ENCODE results near the gene TMEM151A. TPM values are rescaled to one million over a fixed set of nuclear protein-coding genes. Genes with fewer than 3 reads are reported as not detected.
"Not testable (repeated sequence)": the region's sequence is repeated elsewhere in the genome, so short reads cannot be mapped to it uniquely, and the experiment has no call there.

The TMEM151A gene
- total RNA-seq, 2 donors from 2014 or later = 0.37 to 0.47 TPM

DNA sequence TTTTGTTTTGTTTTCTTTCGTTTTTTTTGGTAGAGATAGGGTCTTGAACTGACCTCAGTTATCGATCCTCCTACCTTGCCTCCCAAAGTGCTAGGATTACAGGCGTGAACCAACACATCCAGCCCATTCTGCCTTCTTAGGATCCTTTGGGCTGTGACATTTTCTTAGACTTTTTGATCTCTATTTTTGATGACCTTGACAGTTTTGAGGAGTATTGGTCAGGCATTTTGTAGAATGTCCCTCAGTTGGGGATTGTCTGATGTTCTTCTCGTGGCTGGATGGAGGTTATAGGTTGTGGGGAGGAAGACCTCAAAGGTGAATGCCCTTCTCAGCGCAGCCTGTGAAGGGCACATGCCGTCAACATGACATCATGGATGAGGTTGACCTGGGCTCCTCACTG is 42.8 kb upstream of the TMEM151A start:
- H3K27ac ChIP-seq = no peak overlapping the region
- intact Hi-C loops (cut with DNase I) = no loop called here
- DNase-seq = no peak
- no peaks in the 10 kb centered on the region for H3K36me3 ChIP-seq
- H3K27me3 ChIP-seq = no peaks in the 10 kb centered on the region
- no peaks in the 10 kb centered on the region for H3K9me3 ChIP-seq
- TF ChIP-seq CTCF (IDR thresholded peaks at IDR 0.05) = no peak
- no peak overlapping the region for H3K9ac ChIP-seq (ENCODE audit: low read depth in 2 of 2, low read length in 2 of 2)
- H3K4me1 ChIP-seq = no peaks in the 10 kb centered on the region
- H3K4me3 ChIP-seq = no peak overlapping the region

GRCh38 chr11:66251809-66252208 is 39.9 kb upstream of the TMEM151A start:
- intact Hi-C loops (cut with DNase I) = no loop called here
- DNase-seq = no peak
- Histone ChIP-seq H3K4me1 (no peaks in the 10 kb centered on the region), H3K9ac (ENCODE audit: low read depth in 2 of 2, low read length in 2 of 2) (no peak overlapping the region), H3K27me3 (no peaks in the 10 kb centered on the region), H3K9me3 (no peaks in the 10 kb centered on the region), H3K36me3 (no peaks in the 10 kb centered on the region), H3K4me3 (no peak overlapping the region), H3K27ac (no peak overlapping the region)
- TF ChIP-seq CTCF (IDR thresholded peaks at IDR 0.05) = no peak

DNA sequence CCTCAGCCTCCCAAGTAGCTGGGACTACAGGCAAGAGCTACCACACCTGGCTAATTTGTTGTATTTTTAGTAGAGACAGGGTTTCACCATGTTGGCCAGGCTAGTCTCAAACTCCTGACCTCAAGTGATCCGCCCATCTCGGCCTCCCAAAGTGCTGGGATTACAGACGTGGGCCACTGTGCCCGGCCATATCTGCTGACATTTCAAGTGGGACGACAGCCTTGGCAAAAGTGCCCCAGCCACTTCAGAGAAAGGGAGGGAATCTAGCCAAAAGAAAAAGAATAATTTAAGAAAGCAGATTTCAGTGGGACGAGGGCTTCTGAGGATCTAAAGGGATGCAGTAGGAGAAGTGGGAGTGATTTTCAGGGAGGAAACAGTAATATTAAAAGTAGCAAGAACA is 38.6 kb upstream of the TMEM151A start:
- H3K9me3 ChIP-seq; DNase-seq; H3K9ac ChIP-seq (ENCODE audit: low read depth in 2 of 2, low read length in 2 of 2); H3K27me3 ChIP-seq; H3K4me1 ChIP-seq; intact Hi-C loops (cut with DNase I); H3K27ac ChIP-seq; H3K4me3 ChIP-seq; H3K36me3 ChIP-seq: not testable (repeated sequence)

DNA sequence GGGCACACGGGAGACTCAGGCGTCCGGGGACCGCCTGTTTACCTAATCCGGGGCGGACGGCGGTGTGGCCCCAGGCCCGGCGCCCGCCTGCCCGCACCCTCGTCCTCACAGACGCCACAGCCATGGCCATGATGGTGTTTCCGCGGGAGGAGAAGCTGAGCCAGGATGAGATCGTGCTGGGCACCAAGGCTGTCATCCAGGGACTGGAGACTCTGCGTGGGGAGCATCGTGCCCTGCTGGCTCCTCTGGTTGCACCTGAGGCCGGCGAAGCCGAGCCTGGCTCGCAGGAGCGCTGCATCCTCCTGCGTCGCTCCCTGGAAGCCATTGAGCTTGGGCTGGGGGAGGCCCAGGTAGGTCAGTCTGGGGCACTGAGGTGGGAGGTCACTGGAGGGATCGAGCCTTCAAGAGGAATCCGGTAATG is 33.2 kb upstream of the TMEM151A start:
- no peaks in the 10 kb centered on the region for H3K36me3 ChIP-seq
- intact Hi-C loops (cut with DNase I) = loop anchor here (2.0 kb wide), 1 partner anchor 36 kb away; no protein-coding TSS in a partner anchor
- no peak for DNase-seq
- H3K27me3 ChIP-seq = no peaks in the 10 kb centered on the region
- H3K4me3 ChIP-seq = peak overlapping the region; percentile 95
- H3K4me1 ChIP-seq = peaks cover 6% of the 10 kb centered on the region
- H3K9ac ChIP-seq (ENCODE audit: low read depth in 2 of 2, low read length in 2 of 2) = peak overlapping the region; percentile 79 to 89
- H3K9me3 ChIP-seq = no peaks in the 10 kb centered on the region
- H3K27ac ChIP-seq = peak overlapping the region; percentile 84
- peak; percentile 23 for TF ChIP-seq CTCF (IDR thresholded peaks at IDR 0.05)

DNA sequence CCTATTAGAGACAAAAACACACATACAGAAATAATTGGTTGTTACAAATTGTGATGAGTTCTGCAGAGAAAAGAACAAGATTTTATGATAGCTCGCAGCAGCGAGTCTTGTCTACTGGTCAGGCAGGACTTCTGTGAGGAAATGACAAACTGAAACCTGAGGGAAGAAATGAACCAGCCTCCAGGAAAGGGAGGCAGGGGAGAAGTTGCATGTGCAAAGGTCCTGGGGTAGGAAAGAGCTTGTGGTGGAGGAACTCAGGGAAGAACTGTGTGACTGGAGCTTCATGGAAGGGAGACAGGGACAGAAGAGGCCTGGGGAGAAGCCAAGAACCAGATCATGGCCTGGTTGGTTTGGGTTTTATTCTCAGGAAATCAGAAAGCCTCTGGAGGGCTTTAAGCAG is 32.5 kb upstream of the TMEM151A start:
- peaks cover 6% of the 10 kb centered on the region for H3K4me1 ChIP-seq
- intact Hi-C loops (cut with DNase I) = loop anchor here (2.0 kb wide), 1 partner anchor 36 kb away; no protein-coding TSS in a partner anchor
- no peak overlapping the region for H3K27ac ChIP-seq
- no peak overlapping the region for H3K4me3 ChIP-seq
- H3K36me3 ChIP-seq = no peaks in the 10 kb centered on the region
- no peak for DNase-seq
- H3K9ac ChIP-seq (ENCODE audit: low read depth in 2 of 2, low read length in 2 of 2) = no peak overlapping the region
- H3K27me3 ChIP-seq = no peaks in the 10 kb centered on the region
- H3K9me3 ChIP-seq = no peaks in the 10 kb centered on the region
- no peak for TF ChIP-seq CTCF (IDR thresholded peaks at IDR 0.05)

GRCh38 chr11:66259956-66260355 is 31.7 kb upstream of the TMEM151A start:
- no peak overlapping the region for H3K27ac ChIP-seq
- H3K4me1 ChIP-seq = peaks cover 6% of the 10 kb centered on the region
- TF ChIP-seq CTCF (IDR thresholded peaks at IDR 0.05) = no peak
- H3K9ac ChIP-seq (ENCODE audit: low read depth in 2 of 2, low read length in 2 of 2) = no peak overlapping the region
- no peaks in the 10 kb centered on the region for H3K9me3 ChIP-seq
- intact Hi-C loops (cut with DNase I) = loop anchor here (2.0 kb wide), 1 partner anchor 37 kb away; no protein-coding TSS in a partner anchor
- DNase-seq = no peak
- no peaks in the 10 kb centered on the region for H3K36me3 ChIP-seq
- H3K27me3 ChIP-seq = no peaks in the 10 kb centered on the region
- H3K4me3 ChIP-seq = no peak overlapping the region

Measured in colonic mucosa (tissue), 4 donors.